22Rv1 (cell line): ENCODE data around the gene BCAT1.

Experiments
- H3K27ac ChIP-seq: fragments of 450-650 bp; 2 replicates; pipeline ENCODE4 v1.5.1; 2017
- ZFX ChIP-seq: fragments of 450-650 bp; IDR thresholded peaks from 2 replicates; pipeline ENCODE4 v1.6.1; 2017; ENCODE audit warnings: antibody characterized with exemption, borderline replicate concordance
- TF ChIP-seq, protein P1 (sequence below): fragments of 450-650 bp; IDR thresholded peaks from 2 replicates; pipeline ENCODE4 v1.5.1; 2017; ENCODE audit warnings: mild to moderate bottlenecking

Gene BCAT1

DNA sequence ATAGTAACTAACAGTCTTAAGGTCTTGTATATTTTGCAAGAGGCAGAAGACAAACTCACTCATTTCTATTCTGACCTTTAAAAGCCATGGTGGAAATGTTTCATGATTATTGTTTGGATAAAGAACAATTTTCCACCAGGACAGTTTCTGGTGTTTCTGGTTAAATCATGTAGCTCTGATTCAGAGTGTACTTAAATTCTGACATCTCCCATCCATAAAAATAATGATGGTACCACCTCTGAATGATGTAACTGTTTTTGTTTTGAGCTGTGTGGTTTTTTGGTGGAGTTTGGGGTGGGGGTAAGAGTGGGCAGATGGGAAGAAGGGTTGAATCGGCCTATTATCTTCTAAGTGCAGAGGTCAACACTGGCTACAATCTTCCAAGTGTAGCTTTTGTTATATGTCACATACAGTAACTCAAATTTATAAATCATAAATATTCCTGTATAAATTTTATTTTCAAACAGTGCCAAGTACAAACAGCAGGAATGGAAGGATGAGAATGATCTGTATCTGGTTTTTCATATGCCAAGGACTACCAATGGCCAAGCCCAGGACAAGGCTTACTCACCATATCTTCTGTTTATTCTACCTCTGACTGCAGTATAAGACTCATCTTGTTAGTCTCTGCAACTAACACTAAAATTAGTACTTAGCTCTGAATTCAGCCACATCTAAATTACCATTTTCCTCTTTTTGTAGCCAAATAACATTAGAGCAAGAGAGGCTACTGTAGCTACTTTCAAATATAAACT is 108.7 kb downstream of the BCAT1 start:
- H3K27ac ChIP-seq: no peak overlapping the region
- TF ChIP-seq, protein P1, sequence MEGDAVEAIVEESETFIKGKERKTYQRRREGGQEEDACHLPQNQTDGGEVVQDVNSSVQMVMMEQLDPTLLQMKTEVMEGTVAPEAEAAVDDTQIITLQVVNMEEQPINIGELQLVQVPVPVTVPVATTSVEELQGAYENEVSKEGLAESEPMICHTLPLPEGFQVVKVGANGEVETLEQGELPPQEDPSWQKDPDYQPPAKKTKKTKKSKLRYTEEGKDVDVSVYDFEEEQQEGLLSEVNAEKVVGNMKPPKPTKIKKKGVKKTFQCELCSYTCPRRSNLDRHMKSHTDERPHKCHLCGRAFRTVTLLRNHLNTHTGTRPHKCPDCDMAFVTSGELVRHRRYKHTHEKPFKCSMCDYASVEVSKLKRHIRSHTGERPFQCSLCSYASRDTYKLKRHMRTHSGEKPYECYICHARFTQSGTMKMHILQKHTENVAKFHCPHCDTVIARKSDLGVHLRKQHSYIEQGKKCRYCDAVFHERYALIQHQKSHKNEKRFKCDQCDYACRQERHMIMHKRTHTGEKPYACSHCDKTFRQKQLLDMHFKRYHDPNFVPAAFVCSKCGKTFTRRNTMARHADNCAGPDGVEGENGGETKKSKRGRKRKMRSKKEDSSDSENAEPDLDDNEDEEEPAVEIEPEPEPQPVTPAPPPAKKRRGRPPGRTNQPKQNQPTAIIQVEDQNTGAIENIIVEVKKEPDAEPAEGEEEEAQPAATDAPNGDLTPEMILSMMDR: no peak
- no peak for TF ChIP-seq ZFX

DNA sequence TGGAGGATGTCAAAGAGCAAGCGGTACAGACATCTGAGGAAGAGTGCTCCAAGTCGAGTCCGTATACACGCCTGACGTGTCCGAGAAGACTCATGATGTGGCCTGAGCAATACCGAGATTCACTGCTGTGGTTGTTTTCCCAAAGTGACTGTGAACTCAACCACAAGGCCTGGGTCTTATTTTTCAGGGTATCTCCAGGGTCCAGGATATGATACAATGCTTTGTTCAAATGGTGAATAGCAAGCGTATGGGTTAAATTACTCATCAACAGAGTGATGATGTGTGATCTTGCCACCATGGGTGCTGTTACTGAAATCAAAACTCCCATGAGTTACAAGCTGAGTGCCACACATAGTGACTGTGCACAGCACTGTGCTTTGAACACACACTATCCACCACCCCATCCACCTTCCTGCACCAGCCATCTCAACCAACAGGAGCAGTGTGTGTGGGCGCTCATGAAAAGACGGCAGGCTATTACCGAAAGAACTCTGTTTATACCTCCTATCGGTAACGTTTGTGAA is 109.6 kb downstream of the BCAT1 start:
- TF ChIP-seq, protein P1: no peak
- no peak for TF ChIP-seq ZFX
- no peak overlapping the region for H3K27ac ChIP-seq

GRCh38 chr12:24838531-24838950 is 110.4 kb downstream of the BCAT1 start:
- TF ChIP-seq ZFX: no peak
- TF ChIP-seq, protein P1: no peak
- H3K27ac ChIP-seq: no peak overlapping the region

DNA sequence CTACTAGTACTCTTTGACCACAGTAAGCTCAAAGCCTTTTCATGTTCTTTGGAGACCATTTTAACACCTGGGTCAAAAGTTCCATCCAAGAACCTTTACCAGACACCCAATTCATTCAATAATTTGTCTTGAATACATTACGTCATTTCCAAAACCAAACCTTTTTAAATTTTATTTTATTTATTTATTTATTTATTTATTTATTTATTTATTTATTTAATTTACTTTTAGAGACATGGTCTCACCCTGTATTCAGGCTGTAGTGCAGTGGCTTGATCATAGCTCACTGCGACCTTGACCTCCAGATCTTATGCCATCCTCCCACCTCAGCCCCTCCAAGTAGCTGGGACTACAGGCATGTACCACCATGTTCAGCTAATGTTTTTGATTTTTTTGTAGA is 113.5 kb downstream of the BCAT1 start:
- H3K27ac ChIP-seq: no peak overlapping the region
- no peak for TF ChIP-seq ZFX
- TF ChIP-seq, protein P1: no peak

GRCh38 chr12:24833513-24833912 is 115.4 kb downstream of the BCAT1 start:
- H3K27ac ChIP-seq: no peak overlapping the region

DNA sequence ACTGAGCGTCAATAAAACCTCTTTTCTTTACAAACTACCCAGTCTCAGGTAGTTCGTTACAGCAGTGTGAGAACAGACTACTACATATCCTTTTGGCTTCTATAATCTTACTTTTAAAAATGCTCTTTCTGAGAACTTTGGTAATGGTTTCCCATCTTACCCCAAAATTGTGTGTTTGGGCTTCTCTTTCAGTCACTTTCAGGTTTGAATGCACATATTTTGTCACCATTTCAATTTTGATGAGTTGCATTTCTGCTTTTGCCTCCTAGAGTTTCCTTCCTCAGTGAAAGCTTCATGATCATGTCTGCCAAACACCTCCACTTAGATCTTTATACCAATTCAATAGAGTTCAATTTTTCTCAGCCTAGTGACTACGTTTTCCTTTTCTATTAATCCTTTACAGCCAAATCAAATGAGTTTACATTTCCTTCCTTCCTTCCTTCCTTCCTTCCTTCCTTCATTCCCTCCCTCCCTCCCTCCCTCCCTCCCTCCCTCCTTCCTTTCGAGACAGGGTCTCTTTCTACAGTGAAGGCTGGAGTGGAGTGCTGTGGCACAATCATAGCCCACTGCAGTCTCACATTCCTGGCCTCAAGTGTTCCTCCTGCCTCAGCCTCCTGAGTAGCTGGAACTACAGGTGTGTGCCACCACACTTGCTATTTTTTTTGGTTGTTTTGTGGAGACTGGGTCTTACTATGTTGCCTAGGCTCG is 124.9 kb downstream of the BCAT1 start:
- no peak for TF ChIP-seq ZFX
- TF ChIP-seq, protein P1: no peak
- no peak overlapping the region for H3K27ac ChIP-seq

More at GRCh38 chr12:24833513-24833912, 115.4 kb downstream of the BCAT1 start:
- TF ChIP-seq, protein P1: no peak
- TF ChIP-seq ZFX: no peak
